H1 (cell line): ENCODE results near the gene AGAP1. TPM values are rescaled to one million over a fixed set of nuclear protein-coding genes. Genes with fewer than 3 reads are reported as not detected.

ENCODE experiments used
- RBBP5 ChIP-seq: IDR thresholded peaks from 2 replicates; pipeline ENCODE4 v1.7.1; 2012; ENCODE audit warnings: low read depth, mild to moderate bottlenecking, inconsistent platforms, low read length, moderate library complexity, borderline replicate concordance
- polyA plus RNA-seq, 7 experiments: library from polyadenylated mRNA; depleted of rRNA in 3 of 7; stranded (reverse) in 5 of 7; unstranded in 2 of 7; fragments of >200 nt in 5 of 7; fragments of 200-250 nt in 2 of 7; gene quantifications; 1 replicate in 5 of 7; 2 replicates in 1 of 7; 4 replicates in 1 of 7; pipeline versions ENCODE4 v1.2.1 to v1.2.3, GENCODE V29; 2011 to 2013; ENCODE audit warnings: missing spikeins in 2 of 7, mixed read lengths in 2 of 7
- total RNA-seq: library from RNA; stranded (reverse); fragmentation: NEBNext Ultra II Directional; extraction: Animal tissue kit (Norgen Biotek cat#: 25700); gene quantifications from 2 replicates; pipeline ENCODE4 v1.2.1, GENCODE V29; 2021
- TF ChIP-seq, protein P1 (sequence below): fragments of 300-600 bp; sonication (generic); IDR thresholded peaks from 2 replicates; pipeline ENCODE4 v1.7.1; 2012; ENCODE audit warnings: low read length, moderate library complexity, mild to moderate bottlenecking, inconsistent platforms; ENCODE audit not compliant: insufficient replicate concordance

Gene AGAP1
- total and polyA plus RNA-seq, 2 of the 8 experiments (the other 6 are each of a cell fraction or from before 2014, with no cell fraction given), result 18.1 to 39.4 TPM

GRCh38 chr2:236164925-236165841, 671.3 kb downstream of the AGAP1 start (continued):
- TF ChIP-seq, protein P1, sequence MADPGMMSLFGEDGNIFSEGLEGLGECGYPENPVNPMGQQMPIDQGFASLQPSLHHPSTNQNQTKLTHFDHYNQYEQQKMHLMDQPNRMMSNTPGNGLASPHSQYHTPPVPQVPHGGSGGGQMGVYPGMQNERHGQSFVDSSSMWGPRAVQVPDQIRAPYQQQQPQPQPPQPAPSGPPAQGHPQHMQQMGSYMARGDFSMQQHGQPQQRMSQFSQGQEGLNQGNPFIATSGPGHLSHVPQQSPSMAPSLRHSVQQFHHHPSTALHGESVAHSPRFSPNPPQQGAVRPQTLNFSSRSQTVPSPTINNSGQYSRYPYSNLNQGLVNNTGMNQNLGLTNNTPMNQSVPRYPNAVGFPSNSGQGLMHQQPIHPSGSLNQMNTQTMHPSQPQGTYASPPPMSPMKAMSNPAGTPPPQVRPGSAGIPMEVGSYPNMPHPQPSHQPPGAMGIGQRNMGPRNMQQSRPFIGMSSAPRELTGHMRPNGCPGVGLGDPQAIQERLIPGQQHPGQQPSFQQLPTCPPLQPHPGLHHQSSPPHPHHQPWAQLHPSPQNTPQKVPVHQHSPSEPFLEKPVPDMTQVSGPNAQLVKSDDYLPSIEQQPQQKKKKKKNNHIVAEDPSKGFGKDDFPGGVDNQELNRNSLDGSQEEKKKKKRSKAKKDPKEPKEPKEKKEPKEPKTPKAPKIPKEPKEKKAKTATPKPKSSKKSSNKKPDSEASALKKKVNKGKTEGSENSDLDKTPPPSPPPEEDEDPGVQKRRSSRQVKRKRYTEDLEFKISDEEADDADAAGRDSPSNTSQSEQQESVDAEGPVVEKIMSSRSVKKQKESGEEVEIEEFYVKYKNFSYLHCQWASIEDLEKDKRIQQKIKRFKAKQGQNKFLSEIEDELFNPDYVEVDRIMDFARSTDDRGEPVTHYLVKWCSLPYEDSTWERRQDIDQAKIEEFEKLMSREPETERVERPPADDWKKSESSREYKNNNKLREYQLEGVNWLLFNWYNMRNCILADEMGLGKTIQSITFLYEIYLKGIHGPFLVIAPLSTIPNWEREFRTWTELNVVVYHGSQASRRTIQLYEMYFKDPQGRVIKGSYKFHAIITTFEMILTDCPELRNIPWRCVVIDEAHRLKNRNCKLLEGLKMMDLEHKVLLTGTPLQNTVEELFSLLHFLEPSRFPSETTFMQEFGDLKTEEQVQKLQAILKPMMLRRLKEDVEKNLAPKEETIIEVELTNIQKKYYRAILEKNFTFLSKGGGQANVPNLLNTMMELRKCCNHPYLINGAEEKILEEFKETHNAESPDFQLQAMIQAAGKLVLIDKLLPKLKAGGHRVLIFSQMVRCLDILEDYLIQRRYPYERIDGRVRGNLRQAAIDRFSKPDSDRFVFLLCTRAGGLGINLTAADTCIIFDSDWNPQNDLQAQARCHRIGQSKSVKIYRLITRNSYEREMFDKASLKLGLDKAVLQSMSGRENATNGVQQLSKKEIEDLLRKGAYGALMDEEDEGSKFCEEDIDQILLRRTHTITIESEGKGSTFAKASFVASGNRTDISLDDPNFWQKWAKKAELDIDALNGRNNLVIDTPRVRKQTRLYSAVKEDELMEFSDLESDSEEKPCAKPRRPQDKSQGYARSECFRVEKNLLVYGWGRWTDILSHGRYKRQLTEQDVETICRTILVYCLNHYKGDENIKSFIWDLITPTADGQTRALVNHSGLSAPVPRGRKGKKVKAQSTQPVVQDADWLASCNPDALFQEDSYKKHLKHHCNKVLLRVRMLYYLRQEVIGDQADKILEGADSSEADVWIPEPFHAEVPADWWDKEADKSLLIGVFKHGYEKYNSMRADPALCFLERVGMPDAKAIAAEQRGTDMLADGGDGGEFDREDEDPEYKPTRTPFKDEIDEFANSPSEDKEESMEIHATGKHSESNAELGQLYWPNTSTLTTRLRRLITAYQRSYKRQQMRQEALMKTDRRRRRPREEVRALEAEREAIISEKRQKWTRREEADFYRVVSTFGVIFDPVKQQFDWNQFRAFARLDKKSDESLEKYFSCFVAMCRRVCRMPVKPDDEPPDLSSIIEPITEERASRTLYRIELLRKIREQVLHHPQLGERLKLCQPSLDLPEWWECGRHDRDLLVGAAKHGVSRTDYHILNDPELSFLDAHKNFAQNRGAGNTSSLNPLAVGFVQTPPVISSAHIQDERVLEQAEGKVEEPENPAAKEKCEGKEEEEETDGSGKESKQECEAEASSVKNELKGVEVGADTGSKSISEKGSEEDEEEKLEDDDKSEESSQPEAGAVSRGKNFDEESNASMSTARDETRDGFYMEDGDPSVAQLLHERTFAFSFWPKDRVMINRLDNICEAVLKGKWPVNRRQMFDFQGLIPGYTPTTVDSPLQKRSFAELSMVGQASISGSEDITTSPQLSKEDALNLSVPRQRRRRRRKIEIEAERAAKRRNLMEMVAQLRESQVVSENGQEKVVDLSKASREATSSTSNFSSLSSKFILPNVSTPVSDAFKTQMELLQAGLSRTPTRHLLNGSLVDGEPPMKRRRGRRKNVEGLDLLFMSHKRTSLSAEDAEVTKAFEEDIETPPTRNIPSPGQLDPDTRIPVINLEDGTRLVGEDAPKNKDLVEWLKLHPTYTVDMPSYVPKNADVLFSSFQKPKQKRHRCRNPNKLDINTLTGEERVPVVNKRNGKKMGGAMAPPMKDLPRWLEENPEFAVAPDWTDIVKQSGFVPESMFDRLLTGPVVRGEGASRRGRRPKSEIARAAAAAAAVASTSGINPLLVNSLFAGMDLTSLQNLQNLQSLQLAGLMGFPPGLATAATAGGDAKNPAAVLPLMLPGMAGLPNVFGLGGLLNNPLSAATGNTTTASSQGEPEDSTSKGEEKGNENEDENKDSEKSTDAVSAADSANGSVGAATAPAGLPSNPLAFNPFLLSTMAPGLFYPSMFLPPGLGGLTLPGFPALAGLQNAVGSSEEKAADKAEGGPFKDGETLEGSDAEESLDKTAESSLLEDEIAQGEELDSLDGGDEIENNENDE, result no peak
- no peak for TF ChIP-seq RBBP5
